HG03108 (cell line): Measurements from ENCODE around the gene TENT5A.
"Not testable (repeated sequence)": the region's sequence is repeated elsewhere in the genome, so short reads cannot be mapped to it uniquely, and the experiment has no call there.

Experiments used
- ATAC-seq: cut with Tn5 transposase; IDR thresholded peaks from one replicate; pipeline ENCODE4 v1.9.1; 2021; ENCODE audit warnings: moderate library complexity; ENCODE audit not compliant: unreplicated experiment

Gene TENT5A

GRCh38 chr6:81752084-81752920, at the start of gene TENT5A:
Gene TENT5A, minus strand, starts transcription at chr6:81752681. Its CDS starts 540 bp downstream, at chr6:81752141.
- ATAC-seq = peak; percentile 70

- ATAC-seq = no peak
Observed at GRCh38 chr6:81801489-81801888, 49.0 kb upstream of the TENT5A start.

DNA sequence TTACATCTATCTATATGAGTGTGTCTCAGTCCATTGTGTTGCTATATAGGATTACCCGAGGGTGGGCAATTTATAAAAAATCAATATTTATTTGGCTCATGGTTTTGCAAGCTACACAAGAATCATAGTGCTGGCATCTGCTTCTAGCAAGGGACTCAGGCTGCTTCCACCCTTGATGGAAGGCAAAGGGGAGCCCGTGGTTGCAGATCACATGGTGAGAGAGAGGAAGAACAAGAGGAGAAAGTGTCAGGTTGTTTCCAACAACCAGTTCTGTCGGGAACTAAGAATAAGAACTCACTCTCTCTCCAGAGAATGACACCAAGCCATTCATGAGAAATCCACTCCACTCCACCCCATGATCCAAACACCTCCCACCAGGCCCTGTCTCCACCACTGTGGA, 48.2 kb upstream of the TENT5A start:
- ATAC-seq = no peak

DNA sequence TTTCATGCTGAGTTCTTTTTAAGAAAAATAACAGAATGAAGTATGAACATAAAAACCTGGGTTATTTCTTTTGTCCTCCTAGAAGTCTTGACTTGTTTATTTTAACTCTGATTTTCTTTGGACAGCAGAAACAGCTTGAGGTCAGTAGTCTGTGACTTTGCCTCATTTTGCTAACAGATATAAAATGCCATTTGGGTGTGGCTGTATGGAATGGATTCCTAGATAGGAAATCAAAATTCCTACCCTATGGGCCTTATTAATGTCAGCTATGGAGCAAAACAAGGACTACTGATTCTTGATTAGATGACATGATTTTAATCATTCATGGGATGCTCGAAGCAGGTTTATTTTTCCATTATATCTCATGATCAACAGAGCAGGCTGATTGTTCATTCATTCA, 46.8 kb upstream of the TENT5A start:
- no peak for ATAC-seq

DNA sequence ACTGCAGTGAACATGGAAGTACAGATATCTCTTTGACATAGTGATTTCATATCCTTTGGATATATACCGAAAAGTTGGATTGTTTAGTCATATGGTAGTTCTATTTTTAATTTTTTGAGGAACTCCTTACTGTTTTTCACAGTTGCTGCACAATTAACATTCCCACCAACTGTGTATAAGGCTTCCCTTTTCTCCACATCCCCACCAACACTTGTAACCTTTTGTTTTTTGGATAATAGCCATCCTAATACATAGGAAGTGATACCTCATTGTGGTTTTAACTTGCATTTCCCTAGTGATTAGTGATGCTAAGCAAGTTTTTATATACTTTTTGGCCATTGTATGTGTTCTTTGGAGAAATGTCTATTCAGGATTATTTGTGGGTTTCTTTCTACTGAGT, 45.1 kb upstream of the TENT5A start:
- no peak for ATAC-seq

DNA sequence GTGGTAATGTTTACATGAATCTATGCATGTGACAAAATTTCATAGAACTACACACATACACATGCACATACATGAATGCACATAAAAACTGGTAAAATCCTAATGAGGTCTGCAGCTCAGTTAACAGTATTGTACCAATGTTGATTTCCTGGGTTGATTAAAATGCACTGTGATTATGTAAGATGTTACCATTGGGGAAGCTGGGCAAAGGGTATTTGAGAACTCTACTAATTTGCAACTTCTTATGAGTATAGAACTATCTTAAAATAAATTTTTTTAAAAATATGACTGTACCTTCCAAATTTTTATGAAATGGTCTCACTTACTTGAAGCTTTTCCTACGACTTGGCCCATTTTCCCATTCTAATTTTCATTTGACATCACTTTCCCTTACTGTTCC, 43.4 kb upstream of the TENT5A start:
- ATAC-seq = no peak

DNA sequence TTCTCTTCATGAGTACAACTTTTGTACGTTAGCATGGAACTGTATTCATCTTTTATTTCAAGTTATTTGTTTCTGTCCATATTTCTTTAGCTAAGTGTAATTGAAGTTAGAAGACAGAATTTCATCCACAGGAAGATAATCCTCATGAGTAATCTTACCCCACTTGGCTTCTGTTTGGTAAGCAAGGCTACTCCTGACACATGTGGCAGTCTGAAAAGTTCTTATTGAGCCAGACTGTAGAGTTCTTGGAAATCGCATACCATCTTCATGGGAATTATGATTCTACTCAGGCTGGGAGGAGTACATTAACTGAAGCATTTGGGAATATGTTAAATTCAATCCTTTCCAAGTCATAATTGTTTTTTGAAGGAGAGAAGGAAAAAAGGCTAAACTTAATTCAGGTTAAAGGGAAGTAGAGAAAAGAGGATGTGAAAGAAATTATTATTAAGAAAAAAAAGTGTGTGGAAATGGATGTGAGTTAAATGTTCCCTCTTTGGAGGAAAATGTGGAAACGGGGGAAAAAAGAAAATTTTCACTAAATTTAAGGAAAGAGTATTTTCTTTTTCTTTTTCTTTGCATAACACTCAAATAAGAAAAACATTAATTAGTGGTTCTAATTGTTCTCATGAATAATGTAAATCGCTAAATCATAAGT, 41.5 kb upstream of the TENT5A start:
- ATAC-seq = no peak

GRCh38 chr6:81792826-81793225, 40.3 kb upstream of the TENT5A start:
- no peak for ATAC-seq

DNA sequence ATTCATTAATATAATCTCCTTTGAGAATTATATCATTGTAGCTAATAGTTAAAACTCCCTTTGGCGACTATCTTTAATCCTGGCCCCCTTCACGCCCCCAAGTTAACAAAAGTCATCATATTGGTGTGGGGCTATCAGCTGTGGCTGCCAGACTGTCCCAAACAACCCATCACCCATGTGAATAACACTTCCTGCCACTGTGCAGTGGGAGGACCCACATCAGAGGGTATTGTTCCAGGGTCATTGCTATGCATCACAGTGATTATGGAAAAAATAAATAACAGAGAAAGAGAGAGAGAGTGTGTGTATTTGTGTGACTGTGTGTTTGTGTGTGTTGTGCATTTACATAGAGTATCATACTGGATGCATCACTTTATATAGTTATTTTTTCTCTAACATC, 39.3 kb upstream of the TENT5A start:
- ATAC-seq = no peak

DNA sequence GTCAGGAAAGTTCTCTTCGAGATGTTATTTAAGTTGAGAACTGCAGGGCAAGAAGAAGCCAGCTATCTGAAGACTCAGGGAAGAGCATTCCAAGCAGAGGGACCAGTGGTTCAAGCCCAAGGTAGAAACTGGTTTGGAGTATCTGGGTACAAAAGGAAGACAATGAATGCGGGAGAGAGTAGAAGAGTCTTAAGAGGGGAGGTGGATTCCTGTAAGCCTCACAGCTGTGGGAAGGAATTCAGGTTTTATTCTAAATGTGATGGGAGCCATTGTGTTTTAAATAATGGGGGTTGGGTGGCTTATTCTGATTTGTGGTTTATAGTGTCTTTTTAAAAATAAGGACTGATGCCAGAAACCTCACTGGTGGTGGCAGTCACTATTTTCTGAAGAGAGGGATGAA, 37.6 kb upstream of the TENT5A start:
- no peak for ATAC-seq

DNA sequence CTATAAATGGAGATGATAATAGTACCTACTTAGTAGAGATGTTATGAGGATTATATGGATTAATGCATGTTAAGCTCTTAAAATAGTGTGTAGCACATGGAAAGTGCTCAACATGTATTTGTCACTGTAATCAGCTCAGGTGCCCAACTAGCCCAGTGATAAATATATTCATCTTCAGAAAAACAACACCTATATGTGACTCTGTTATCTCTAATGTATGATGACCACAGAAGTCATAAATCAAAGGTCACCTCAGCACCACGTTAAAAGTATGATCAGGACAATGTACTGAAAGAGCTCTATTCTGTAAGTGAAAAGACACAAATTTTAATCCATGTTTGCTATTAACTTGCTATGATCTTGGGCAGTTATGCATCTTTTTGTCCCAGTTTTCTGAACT, 36.8 kb upstream of the TENT5A start:
- no peak for ATAC-seq

DNA sequence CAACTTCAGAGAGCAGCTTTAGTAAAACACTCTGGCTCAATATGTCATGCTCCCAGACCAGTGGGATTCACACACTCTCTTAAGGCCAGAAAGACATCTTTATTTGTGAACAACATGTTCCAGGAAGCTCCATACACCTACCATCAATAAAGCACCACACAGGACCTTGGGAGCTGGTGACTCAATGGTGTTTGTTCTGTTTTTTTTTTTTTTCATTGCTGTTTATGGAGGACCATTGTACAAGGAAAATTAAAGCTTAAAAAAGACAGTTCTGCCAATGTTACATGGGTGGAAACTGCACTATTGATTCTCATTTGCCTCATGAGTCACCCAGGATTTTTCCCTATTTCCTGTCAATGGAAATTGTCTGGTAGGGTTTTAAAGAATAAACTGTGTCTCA, 36.3 kb upstream of the TENT5A start:
- no peak for ATAC-seq

DNA sequence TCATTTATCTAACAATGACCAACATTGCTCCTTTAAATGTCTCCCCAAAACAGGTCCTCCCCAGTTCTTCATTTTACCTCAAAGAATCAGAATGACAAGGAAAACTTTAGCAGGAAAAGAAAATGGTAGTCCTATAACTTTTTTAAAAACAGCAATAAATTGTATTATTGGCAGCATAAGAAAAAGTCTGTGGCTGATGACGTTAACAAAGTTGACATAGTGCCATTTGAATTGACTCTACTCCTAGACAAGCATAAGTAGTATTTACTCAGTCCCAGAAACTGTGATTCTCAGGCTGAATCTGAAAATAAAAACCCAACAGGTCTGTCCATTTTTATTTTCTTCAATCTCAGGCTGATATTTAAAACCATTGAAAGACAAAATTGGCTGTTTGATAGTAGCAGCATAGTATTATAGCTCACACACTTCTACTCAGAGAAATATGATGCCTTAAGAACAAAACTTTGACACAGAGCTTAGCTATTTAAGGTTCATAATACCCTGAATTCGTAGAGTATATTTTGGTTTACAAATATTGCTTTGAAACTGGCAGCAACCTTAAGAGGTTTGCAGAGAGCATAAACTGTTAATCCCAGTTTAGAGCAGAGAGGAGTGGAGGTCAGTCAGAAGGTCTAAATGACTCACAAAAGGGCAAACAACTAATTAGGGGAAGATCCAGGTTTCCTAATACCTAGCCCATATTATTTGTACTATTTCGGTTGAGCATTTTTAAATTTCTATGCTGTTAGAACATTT, 35.0 kb upstream of the TENT5A start:
- no peak for ATAC-seq

- ATAC-seq = no peak
Observed at GRCh38 chr6:81786150-81786549, 33.7 kb upstream of the TENT5A start.

DNA sequence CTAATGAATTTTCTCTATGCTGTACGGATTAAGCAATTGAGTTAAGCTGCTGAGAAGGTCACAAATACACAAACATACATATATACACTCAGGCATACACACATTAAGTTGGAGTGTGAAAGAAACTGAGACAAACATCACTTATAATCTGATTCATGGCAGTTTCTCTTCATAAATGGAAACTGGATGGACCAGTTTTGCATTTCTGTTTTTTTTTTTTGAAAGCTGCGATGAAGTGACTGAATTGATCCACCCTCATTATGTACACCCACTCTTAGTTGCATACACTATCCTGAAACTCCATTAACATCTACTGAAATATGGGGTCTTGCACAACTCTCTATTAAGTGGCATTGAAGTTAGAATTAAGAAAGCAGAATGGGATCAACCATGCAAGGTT, 32.9 kb upstream of the TENT5A start:
- ATAC-seq = no peak

DNA sequence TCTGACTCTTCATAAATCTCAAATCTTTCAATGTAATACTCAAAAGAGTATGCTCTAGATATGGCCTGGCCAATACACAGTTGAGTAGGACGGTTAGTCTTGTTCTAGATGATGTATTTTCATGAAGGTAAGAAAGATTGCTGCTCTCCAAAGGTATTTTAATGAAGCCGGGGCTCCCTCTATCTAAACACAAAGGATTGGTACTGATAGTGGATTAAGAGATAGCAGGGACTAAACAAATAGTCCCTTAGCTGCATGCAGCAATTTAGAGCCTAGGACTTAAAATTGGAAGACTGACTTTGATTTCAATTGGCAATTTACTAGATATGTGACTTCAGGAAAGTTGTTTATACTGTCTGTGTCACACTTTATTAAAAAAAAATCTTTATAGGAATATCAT, 31.4 kb upstream of the TENT5A start:
- no peak for ATAC-seq

- ATAC-seq = no peak
Observed at GRCh38 chr6:81781624-81782023, 29.1 kb upstream of the TENT5A start.

DNA sequence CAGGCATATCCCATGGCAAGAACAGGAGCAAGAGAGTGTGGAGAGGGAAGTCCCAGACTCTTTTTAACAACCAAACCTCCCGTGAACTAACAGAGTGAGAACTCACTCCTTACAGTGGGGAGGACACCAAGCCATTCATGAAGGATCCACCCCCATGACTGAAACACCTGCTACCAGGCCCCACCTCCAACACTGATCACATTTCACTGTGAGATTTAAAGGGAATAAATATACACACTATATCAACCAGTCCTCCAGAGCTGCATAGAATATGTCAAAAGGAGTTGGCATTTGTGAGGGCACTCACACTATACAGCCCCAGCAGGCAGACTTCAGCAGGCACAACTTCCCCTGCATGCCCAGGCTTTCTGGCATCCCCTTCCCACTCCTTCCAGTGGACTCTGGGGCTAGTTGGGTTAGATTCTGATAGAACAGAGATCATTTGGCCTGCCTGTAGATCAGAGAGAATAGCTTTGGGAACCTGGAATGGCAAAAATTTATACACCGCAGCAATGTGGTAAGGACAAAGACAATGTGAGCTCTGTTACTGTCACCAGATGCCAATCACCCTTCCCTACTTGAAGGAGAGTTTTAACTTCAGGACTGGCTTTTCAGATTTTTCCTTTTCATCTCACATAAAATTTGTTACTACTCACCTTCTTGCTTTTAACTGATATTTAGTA, 25.2 kb upstream of the TENT5A start:
- ATAC-seq = no peak

DNA sequence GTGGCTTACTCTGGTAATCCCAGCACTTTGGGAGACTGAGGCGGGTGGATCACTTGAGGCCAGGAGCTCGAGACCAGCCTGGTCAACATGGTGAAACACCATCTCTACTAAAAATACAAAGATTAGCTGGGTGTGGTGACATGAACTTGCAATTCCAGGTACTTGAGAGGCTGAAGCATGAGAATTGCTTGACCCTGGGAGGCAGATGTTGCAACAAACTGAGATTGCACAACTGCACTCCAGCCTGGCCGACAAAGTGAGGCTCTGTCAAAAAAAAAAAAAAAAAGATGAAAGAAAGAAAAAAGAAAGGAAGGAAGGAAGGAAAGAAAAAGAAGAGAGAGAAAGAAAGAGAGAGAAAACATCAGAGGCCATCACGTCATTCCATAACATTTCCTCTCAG, 23.7 kb upstream of the TENT5A start:
- not testable (repeated sequence) for ATAC-seq

- ATAC-seq = no peak
Observed at GRCh38 chr6:81774542-81774941, 22.1 kb upstream of the TENT5A start.

DNA sequence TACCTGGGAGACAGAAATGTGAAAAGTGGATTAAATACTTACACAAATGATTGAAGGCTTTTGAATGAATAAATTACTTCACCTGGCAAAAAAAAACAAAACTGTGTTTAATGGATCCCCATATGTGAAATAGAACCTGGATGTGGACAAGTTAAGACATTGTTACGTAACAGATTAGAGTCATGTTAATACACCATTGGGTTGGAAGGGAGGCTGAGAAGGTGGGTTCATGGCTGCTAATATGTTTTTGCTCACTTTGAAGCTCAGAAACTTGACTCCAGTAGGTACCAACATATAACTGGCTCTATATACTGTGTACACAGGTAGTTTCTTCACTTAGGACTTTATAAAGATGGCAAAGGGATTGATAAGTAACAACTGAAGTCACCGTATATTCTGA, 21.4 kb upstream of the TENT5A start:
- ATAC-seq = no peak
